ENCODE data around the gene ACVR1B.

ACVR1B gene

DNA sequence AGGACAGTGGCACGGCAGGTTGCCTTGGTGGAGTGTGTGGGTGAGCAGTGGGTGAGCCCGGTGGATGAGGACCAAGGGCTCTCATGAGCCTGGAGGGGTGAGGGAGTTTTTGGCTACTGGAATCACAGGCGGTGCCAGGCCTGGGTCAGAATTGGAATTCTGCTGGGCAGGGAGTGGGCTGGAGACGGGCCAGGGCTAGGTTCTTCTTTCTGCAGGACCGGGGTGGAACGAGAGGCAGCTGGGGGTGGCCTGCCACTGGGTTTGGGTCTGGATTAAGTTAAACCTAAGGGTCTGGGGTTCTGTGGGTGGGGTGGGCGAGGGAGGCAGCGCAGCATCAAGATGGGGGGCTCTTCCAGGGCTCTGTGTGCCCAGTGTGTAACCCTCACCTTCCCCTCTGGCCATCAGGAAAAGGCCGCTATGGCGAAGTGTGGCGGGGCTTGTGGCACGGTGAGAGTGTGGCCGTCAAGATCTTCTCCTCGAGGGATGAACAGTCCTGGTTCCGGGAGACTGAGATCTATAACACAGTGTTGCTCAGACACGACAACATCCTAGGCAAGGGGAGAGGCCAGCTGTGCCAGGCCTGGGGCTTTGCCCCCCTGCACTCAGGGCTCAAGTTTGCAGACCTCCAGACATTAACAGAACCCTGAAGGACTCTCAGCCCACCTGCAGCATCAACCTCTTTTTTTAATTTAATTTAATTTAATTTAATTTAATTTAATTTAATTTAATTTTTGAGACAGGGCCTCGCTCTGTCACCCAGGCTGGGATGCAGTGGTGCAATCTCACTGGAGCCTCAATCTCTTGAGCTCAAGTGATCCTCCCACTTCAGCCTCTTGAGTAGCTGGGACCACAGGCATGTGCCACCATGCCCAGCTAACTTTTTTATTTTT lies 37.2 kb upstream of the ACVR1B start:
- TF ChIP-seq, protein P1, sequence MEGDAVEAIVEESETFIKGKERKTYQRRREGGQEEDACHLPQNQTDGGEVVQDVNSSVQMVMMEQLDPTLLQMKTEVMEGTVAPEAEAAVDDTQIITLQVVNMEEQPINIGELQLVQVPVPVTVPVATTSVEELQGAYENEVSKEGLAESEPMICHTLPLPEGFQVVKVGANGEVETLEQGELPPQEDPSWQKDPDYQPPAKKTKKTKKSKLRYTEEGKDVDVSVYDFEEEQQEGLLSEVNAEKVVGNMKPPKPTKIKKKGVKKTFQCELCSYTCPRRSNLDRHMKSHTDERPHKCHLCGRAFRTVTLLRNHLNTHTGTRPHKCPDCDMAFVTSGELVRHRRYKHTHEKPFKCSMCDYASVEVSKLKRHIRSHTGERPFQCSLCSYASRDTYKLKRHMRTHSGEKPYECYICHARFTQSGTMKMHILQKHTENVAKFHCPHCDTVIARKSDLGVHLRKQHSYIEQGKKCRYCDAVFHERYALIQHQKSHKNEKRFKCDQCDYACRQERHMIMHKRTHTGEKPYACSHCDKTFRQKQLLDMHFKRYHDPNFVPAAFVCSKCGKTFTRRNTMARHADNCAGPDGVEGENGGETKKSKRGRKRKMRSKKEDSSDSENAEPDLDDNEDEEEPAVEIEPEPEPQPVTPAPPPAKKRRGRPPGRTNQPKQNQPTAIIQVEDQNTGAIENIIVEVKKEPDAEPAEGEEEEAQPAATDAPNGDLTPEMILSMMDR (IDR thresholded peaks at IDR 0.05): no peak

DNA sequence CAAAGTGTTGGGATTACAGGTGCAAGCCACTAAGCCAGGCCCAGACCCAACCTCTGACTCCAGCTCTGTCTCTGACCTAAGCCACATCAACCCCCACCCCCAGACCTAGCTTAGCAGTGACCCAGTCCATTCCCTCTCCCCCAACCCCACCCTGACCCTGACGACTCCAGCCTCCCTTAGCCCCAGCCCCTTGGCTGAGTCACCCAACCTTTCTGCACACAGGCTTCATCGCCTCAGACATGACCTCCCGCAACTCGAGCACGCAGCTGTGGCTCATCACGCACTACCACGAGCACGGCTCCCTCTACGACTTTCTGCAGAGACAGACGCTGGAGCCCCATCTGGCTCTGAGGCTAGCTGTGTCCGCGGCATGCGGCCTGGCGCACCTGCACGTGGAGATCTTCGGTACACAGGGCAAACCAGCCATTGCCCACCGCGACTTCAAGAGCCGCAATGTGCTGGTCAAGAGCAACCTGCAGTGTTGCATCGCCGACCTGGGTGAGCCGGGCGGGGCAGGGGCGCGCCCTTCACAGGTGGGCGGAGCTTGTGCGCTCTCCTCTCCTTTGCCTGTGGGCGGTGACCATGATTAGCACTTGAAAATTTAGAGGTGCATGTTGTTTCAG lies 36.4 kb upstream of the ACVR1B start:
- TF ChIP-seq, protein P1 (IDR thresholded peaks at IDR 0.05): no peak

DNA sequence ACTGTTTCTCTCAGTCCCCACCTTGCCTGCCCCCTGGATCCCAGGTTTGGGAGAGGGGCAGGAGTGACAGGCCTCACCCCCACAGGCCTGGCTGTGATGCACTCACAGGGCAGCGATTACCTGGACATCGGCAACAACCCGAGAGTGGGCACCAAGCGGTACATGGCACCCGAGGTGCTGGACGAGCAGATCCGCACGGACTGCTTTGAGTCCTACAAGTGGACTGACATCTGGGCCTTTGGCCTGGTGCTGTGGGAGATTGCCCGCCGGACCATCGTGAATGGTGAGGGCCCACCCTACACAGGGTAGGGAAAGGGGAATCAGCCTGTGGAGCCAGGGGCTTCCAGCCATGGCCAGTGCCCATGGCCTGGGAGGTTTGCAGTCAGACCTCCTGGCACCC lies 35.5 kb upstream of the ACVR1B start:
- TF ChIP-seq, protein P1 (IDR thresholded peaks at IDR 0.05): no peak

DNA sequence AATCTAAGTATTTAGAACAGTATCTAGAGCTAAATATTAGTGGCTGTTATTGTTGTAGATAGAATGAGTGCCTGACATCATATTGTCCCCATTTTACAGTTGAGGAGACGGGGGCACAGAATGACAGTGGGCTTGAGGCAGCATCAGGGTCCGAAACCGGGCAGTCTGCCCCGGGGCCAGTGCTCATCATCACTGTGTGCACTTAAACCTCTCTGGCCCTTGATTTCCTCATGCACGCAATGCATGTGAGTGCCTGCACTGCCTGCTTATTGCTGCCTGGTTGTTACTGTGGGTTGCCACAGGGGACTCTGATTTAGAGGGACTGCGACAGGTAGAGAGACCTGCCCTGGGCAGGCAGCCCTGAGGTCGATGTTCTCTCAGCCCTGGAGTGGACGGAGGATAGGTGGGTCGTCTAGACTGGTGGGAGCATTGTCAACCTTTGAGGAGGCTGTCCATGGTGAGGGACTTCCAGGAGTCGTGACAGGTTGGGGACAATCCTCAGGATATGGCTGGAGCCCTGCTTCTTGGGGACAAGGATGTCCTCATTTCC lies 34.4 kb upstream of the ACVR1B start:
- TF ChIP-seq, protein P1 (IDR thresholded peaks at IDR 0.05): no peak

DNA sequence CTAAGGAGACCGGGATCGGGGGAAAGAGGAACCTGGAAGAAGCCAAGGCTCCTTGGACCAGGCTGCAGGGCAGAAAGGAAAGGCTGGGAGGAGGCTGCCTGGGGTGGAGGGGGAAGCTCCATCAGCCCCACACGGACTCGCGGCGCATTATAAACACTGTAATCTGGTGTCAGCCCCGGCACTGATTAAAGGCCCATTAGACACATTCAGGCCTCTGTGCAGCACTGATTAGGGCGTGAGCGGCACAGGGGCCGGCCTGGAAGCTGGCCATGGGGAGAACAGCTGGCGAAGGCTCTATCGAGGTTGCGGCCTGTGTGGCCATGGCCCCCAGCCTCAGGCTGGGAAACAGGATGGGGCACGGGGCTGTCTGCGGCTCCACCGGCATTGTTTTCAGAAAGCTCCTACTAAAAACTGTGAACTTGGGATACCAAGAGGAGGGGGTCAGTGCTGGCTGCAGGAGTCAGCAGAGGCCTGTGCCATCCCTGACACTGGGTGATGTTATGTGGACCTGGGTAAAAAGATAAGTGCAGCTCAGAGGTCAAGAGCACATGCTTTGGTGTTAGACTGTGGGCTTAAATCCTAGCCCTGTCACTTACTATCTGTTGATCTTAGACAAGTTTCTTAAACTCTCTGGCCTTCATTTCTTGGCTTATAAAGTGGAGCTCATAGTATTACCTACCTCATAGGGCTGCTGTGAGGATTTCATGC lies 33.6 kb upstream of the ACVR1B start:
- TF ChIP-seq, protein P1 (IDR thresholded peaks at IDR 0.05): no peak

DNA sequence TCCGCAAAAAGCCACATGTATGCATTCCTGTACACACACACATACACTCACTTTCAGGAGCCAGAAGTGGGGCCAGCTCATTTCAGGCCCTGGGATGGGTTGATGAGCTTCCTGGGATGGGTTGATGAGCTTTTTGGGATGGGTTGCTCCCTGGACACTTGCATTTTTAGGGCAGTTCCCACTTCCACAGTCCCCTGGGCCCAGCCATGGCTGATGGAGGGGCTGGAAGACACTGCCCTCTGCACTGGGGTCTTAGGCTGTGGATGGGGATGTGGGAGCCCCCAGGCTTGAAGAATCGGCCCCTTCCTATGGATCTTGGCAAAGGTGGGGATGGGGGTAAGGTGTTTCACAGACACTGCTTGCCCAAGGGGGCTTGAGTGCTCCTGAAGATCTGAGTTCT lies 31.5 kb upstream of the ACVR1B start:
- TF ChIP-seq, protein P1 (IDR thresholded peaks at IDR 0.05): no peak

DNA sequence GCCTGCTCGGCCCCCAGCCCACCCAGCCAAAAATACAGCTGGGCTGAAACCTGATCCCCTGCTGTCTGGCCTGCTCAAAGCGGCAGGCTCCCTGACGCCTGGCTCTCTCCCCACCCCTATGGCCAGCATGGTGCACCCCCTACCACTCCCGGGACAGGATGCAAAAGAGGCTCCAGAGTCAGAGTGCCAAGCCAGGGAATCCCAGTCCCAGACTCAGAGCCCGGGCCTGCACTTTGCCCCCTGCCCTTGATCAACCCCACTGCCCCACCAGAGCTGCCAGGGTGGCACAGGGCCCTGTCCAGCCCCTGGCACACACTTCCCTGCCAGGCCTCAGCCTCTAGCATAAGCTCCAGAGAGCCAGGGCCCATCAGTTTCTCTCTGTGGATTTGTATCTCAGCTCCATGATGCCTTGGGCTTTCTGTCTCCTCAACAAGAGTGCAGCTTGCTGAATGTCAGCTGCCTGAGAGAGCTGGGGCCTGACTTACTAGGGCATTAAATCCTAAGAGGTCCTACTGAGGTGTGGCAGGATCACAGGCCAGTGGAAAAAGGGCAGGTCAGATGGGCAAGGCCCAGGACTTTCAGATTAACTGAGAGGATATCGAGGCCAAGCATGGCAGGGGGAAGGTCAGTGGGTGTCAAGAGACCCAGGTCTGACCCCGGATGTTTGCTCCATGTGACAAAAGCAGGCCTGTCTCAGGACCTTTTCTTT lies 30.3 kb upstream of the ACVR1B start:
- TF ChIP-seq, protein P1 (IDR thresholded peaks at IDR 0.05): no peak

Data from LNCAP (cell line).